ENCODE measurements around the gene RSPH3.
"Not testable (repeated sequence)": the region's sequence is repeated elsewhere in the genome, so short reads cannot be mapped to it uniquely, and the experiment has no call there.

The RSPH3 gene

GRCh38 chr6:159020011-159020410 lies 20.0 kb upstream of the RSPH3 start:
- DNase-seq, result peak; percentile 25 to 58

DNA sequence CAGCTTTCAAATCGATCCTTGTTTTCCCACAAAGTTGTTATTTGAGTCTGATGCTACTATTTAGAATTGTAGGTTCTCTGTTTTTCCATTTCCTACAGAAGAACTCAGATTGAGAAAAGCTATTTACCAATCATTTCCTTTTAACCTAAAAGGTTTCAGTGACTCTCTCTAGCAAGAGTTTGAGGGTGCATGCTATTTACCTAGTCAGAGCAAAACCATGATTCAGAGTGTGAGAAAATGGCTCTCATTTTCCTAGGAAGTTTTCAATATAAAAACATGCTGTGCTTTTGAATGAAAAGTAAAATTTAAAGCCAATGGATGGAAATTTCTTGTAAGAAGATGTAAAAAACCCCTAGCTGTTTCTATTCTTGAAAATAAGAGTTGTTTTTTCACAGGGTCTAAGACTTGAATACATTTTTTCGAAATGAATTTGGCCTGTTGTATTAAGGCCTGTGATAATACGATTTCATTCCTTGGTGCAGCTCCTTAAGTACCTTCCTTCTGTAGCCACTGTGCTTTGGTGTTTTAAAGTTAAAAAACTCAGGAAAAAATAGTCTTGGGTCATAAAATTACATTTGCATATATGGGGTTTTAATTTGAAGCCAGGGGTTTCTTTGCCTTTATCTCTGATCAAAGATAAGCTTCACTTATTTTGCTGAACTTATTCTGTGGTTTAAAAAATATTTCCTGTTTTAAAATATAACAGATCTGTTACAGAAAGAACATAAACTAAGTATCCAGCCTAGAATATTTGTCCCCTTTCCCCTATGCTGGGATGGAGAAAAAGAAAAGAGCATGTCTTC lies 18.0 kb upstream of the RSPH3 start:
- no peak for DNase-seq

GRCh38 chr6:159014406-159014805 lies 14.4 kb upstream of the RSPH3 start:
- DNase-seq, result no peak

DNA sequence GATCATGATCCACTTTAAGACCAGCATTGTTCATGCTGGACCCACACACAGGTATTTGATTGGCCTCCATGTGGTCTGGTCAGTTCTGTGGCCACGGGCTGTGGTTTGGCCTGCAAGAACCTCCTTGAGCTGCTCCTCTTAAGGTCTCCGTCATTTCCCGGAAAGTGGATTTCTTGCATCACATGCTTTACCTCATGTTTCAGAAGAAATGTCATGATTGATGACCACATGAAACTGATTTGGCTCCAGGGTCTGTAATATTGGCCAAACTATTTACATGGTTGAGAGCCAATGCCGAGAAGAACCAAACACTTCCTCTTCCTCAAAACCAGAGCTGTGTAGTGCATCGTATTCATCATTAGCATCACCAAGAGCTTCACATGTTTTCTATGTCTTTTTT lies 13.2 kb upstream of the RSPH3 start:
- no peak for DNase-seq

GRCh38 chr6:159012201-159012600 lies 12.2 kb upstream of the RSPH3 start:
- DNase-seq, result no peak

- DNase-seq, result not testable (repeated sequence)
These were observed 10.1 kb upstream of the RSPH3 start for GRCh38 chr6:159010037-159010612.

DNA sequence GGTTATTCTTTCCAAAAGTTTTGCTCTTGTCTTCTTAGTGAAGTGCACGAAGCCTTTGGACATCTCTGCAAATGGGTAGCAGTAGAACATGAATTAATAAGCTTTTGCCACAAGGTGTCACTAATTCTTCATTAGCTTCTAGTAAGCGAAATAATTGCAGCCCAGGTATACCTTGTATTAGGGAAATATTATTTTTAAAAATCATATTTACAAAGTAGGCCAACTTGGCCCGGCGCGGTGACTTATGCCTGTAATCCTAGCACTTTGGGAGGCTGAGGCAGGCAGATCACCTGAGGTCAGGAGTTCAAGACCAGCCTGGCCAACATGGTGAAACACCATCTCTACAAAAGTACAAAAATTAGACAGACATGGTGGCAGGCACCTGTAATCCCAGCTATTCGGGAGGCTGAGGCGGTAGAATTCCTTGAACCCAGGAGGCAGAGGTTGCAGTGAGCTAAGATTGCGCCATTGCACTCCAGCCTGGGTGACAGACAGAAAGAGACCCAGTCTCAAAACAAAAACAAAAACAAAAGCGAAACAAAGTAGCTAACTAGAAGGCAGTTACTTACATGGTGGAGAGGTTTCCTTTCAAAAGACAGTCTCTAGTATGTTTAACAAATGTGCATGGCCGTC lies 8.8 kb upstream of the RSPH3 start:
- DNase-seq, result peak in 1 of 2 experiments; percentile 61

DNA sequence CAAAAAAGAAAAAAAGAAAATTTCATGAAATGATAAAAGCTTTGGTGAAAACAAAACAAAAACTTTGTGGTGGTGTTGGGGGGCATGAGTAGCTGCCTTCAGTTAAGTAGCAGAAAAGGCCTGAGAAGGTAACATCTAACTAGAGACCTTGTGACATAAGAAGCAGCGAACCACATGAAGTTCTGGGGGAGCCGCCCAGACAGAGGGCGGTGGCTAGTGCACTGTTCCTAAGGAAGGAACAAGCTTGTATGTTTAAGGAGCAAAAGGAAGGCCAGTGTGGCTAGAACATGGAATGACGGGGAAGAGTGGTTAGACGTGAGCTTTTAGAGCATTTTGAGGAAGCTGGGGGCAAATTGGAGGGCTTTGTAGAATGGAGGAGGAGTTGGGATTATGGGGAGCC lies 7.5 kb upstream of the RSPH3 start:
- DNase-seq, result no peak

GRCh38 chr6:159005436-159005835 lies 5.4 kb upstream of the RSPH3 start:
- DNase-seq, result no peak

GRCh38 chr6:159004592-159004991 lies 4.6 kb upstream of the RSPH3 start:
- DNase-seq, result no peak

DNA sequence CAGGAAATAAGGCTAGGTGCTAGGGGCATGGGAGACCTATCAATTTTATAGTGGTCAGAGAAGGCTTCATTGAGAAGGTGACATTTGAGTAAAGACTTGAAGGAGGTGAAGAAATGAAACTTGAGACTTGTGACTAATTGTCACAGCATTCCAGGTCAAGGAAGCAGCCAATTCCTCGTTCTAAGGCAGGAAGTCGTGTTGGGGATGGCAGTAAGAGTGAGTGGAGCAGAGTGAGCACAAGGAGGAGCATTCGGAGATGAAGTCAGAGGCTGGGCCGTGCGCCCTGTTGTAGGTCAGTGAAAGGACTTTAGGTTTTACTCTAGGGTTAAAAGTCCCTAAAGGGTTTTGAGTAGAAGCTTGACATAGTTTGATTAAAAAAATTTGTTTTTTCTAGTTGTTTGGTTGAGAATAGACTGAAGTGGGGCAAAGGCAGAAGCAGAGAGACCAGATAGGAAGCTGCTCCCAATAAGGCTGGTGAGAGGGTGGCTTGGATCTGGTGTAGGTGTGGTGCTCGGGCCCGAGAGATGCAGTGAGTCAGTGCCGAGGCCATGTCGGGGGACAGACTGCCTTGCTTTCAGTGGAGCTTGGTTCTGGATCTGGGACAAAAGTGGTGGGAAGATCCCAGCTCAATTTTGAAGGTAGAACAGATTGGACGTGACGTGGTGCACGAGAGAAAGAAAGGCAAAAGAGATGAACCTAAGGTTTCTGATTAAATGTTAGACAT lies 2.6 kb upstream of the RSPH3 start:
- no peak for DNase-seq

DNA sequence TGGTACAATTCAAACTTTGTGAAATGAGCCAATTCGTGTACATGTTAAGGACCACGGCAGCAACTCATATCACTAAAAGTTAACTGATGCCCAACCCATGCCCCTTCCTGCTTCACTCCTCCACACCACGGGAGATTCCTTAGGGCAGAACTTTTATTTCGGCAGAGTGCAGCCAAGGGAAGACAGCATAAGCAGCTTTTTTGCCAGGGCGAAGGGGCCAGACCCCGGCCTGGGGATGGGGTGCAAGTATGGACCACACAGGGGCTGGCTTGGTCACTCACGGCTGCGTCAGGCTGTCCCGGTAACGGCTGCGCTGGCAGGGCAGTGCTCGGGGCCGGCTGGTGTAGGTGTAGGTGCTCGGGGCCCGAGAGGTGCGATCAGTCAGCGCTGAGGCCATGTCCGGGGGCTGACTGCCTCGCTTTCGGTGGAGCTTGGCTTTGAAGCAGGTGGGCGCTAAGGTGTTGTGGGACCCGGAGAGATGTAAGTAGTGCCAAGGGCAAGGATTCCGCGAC lies 792 bp downstream of the RSPH3 start:
- no peak for DNase-seq

- DNase-seq, result no peak
These were observed 3.1 kb downstream of the RSPH3 start for GRCh38 chr6:158996856-158997255.

GRCh38 chr6:158993639-158994038 lies 6.4 kb downstream of the RSPH3 start:
- DNase-seq, result no peak

DNA sequence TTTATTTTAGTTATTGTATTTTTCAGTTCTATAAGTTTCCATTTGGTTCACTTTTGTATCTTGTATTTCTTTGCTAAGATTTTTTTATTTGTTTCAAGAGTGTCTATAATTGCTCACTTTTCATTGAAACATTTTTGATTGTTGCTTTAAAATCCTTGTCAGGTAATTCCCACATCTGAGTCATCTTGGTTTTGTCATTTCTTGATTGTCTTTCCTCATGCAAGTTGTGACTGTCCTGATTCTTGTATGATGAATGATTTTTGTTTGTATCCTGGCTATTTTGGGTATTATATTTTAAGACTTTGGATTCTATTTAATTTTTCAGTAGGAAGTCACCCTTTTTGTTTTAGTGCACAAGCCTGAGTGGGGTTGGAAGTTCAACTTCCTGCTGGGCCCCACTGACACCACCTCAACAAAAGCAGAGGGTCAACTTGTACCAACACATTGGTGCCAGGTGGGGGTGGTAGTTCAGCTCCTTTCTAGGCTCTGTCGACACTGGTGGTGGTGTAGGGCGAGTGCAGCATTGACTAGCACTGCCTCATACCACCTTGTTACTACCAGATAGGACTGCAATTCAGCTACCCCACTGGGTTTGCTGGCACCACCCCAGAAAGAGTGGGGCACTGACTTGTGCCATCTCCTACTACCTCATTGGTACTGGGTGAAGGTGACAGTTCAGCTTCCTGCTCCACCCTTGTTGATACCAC lies 8.8 kb downstream of the RSPH3 start:
- no peak for DNase-seq

- not testable (repeated sequence) for DNase-seq
These were observed 10.3 kb downstream of the RSPH3 start for GRCh38 chr6:158989711-158990110.

- DNase-seq, result no peak
These were observed 11.5 kb downstream of the RSPH3 start for GRCh38 chr6:158988477-158988876.

- no peak for DNase-seq
These were observed 12.3 kb downstream of the RSPH3 start for GRCh38 chr6:158987657-158988056.

DNA sequence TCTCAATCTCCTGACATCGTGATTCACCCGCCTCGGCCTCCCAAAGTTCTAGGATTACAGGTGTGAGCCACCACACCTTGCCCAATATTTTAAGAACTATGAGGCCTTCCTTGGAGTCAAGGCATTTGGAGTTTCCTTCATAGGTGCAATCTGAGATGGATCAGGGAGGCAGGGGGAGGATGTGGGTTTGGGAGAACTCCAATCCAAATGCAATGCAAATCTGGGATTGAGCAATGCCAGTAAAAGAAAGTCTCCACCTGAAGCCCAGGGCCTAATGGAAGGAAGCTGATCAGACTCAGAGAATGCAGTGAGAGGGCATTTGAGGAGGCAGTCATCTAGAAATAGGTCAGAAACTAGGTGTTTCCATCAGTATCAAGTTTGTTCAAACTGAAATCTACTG lies 21.2 kb downstream of the RSPH3 start:
- no peak for DNase-seq

DNA sequence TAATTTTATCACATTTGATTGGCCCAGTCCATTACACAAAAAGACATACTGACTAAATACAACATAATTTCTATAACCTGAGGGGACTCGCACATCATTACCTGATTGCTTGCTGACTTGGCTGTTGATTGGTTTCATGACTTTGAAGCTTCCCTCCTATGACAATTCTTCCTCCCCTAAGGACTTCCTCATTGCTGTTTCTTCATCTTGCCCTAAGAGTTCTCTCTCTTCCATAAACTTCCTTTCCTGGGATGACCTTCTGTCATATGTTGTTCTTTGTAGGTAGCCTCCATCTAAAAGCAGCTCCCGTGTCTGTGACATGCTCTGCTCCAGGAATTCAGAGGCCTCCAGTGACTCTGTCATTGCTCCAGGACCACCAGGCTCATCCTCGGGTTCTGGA lies 22.6 kb downstream of the RSPH3 start:
- DNase-seq, result no peak

DNA sequence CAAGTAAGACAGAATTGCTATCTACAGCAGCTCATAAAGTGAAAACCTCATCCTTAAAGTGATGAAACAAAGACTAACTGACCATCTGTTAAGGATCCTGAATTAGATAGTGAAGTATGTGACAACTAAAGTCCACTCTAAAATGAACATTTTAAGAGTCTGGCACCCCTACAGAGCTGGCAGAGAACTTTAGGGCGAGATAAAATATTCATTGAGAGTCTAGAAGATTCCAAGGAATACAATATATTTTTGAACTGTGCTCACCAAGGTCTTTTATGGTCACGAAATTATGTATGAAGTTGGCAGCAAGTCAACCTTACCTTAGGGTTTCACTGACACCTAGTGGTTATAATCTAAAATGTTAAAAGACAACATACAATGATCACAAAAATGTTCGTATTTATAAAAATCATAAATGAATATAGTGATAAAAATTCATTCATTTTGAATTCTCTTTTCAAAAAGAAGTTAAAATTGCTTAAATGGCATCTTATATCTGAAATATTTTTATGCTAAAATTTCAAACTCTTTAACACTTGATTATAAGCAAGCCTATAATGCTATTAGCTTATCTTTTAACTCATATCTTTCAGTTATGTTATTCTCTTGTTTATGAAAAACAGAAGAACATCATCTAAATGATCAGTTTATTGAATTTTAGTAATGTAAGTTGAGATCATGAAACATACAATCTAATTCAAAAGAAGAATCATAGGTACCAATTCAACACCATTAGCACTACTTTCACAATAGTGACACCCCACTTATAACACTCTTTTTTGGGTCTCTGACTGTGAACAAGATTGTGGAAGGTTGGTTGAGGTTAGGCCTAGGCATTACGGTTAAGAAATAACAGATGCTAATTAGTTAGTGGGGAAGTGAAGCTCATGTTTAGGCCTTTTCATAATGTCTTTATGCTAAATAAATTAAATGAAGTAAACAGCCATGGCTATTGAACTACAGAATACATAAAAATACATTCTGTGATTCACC lies 27.5 kb downstream of the RSPH3 start:
- DNase-seq, result peak in 1 of 2 experiments; percentile 70
